Suprapubic skin (tissue), 3 donors: ENCODE measurements around the gene EIF2A.

Experiments
- EP300 ChIP-seq: sonication (generic); formaldehyde crosslinking; IDR thresholded peaks from one replicate; pipeline ENCODE4 v1.6.1; 2017; ENCODE audit warnings: antibody characterized with exemption
- TF ChIP-seq, protein P1 (sequence below), 2 donors: fragments of 200-600 bp in 1 of 2; fragments of 450-650 bp in 1 of 2; sonication (generic) in 1 of 2; IDR thresholded peaks; one replicate each; pipeline ENCODE4 v1.5.1; 2016 to 2019; ENCODE audit warnings: antibody characterized with exemption in 2 of 2, mild to moderate bottlenecking in 1 of 2, moderate library complexity in 1 of 2

DNA sequence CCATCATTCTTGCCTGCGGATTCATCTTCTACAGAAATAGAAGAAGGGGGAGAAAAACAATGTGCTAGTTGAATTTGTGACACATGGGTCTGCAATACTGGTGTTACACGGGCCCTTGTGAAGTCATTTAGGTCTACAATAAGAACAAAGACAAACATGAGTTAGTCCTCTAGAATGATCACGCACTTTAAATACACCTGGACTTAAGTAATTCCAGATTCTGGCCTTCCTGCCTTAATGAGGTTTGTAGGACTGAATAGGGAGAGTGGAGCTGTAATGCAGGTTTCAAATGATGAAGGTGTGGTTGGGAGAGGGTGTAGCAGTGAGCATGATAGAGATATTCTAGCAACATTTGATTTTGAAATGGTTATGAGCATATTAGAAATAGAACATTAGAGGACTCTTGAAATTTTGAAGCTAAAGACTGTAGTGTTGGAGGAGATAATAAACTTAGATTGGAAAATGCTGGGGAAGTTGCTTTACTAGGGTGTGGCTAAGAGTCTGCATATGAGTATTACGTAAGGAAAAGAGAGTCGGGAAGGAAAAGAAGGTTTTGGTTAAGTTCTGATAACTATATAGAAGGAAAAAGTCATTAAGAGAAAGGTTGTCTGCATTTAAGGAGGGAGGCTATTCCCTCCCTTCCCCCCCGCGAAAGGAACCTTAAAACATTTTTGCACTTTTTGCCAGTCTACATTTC, 606 bp downstream of the EIF2A start:
- TF ChIP-seq EP300, result no peak
- TF ChIP-seq, protein P1, sequence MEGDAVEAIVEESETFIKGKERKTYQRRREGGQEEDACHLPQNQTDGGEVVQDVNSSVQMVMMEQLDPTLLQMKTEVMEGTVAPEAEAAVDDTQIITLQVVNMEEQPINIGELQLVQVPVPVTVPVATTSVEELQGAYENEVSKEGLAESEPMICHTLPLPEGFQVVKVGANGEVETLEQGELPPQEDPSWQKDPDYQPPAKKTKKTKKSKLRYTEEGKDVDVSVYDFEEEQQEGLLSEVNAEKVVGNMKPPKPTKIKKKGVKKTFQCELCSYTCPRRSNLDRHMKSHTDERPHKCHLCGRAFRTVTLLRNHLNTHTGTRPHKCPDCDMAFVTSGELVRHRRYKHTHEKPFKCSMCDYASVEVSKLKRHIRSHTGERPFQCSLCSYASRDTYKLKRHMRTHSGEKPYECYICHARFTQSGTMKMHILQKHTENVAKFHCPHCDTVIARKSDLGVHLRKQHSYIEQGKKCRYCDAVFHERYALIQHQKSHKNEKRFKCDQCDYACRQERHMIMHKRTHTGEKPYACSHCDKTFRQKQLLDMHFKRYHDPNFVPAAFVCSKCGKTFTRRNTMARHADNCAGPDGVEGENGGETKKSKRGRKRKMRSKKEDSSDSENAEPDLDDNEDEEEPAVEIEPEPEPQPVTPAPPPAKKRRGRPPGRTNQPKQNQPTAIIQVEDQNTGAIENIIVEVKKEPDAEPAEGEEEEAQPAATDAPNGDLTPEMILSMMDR (IDR thresholded peaks at IDR 0.05), result no peak
